Measurements from ENCODE around the gene KLHL22. TPM values are rescaled to one million over a fixed set of nuclear protein-coding genes. Genes with fewer than 3 reads are reported as not detected.

Gene KLHL22
- total RNA-seq, 1 donor from 2014 or later = 18.0 TPM

GRCh38 chr22:20433686-20434241 is 61.8 kb downstream of the KLHL22 start:
- TF ChIP-seq, protein P1, sequence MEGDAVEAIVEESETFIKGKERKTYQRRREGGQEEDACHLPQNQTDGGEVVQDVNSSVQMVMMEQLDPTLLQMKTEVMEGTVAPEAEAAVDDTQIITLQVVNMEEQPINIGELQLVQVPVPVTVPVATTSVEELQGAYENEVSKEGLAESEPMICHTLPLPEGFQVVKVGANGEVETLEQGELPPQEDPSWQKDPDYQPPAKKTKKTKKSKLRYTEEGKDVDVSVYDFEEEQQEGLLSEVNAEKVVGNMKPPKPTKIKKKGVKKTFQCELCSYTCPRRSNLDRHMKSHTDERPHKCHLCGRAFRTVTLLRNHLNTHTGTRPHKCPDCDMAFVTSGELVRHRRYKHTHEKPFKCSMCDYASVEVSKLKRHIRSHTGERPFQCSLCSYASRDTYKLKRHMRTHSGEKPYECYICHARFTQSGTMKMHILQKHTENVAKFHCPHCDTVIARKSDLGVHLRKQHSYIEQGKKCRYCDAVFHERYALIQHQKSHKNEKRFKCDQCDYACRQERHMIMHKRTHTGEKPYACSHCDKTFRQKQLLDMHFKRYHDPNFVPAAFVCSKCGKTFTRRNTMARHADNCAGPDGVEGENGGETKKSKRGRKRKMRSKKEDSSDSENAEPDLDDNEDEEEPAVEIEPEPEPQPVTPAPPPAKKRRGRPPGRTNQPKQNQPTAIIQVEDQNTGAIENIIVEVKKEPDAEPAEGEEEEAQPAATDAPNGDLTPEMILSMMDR (conservative IDR thresholded peaks at IDR 0.05; ENCODE audit: low read depth, low read length) = no peak
- H3K4me3 ChIP-seq (ENCODE audit: low read depth, low read length) = no peak overlapping the region
- no peak for DNase-seq (ENCODE audit: low read depth)

GRCh38 chr22:20433191-20433590 is 62.4 kb downstream of the KLHL22 start:
- no peak for DNase-seq (ENCODE audit: low read depth)
- TF ChIP-seq, protein P1 (conservative IDR thresholded peaks at IDR 0.05; ENCODE audit: low read depth, low read length) = no peak
- no peak overlapping the region for H3K4me3 ChIP-seq (ENCODE audit: low read depth, low read length)

DNA sequence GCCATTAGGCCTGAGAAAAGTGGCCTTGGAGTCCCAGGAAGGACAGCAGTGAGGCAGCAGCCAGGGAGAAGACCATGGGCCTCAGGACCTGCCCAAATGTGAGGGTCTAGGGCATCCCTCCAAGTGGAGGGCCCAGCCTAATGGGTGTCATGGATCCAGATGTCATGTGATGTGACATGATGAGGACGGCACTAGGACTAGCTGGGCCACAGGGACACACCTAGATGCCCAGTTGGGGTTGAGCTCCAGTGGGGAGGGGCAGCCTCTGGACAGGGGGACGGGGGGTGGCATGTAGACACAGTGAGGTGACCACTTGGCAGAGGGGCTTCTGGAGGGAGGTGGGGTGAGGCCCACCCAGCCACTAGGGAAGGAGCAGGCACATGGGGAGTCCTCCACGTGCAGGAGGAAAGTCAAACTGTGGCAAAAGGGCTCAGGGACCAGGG is 63.3 kb downstream of the KLHL22 start:
- H3K4me3 ChIP-seq (ENCODE audit: low read depth, low read length) = no peak overlapping the region

GRCh38 chr22:20431511-20432192 is 63.9 kb downstream of the KLHL22 start:
- no peak overlapping the region for H3K4me3 ChIP-seq (ENCODE audit: low read depth, low read length)
- DNase-seq (ENCODE audit: low read depth) = no peak
- TF ChIP-seq, protein P1 (conservative IDR thresholded peaks at IDR 0.05; ENCODE audit: low read depth, low read length) = no peak

More for the DNA sequence above, 63.3 kb downstream of the KLHL22 start:
- TF ChIP-seq, protein P1 (conservative IDR thresholded peaks at IDR 0.05; ENCODE audit: low read depth, low read length) = no peak
- DNase-seq (ENCODE audit: low read depth) = no peak

- H3K4me3 ChIP-seq (ENCODE audit: low read depth, low read length) = peak overlapping the region; percentile 16
- TF ChIP-seq, protein P1 (conservative IDR thresholded peaks at IDR 0.05; ENCODE audit: low read depth, low read length) = peak; percentile 19
- no peak for DNase-seq (ENCODE audit: low read depth)
Measured at GRCh38 chr22:20430720-20431510, 64.7 kb downstream of the KLHL22 start.

GRCh38 chr22:20430101-20430719 is 65.4 kb downstream of the KLHL22 start:
- DNase-seq (ENCODE audit: low read depth) = no peak
- TF ChIP-seq, protein P1 (conservative IDR thresholded peaks at IDR 0.05; ENCODE audit: low read depth, low read length) = no peak
- no peak overlapping the region for H3K4me3 ChIP-seq (ENCODE audit: low read depth, low read length)

Data from epithelial cell of proximal tubule (primary cell).